Stimulated activated CD4-positive, alpha-beta T cell treated with anti-CD3 and anti-CD28 coated beads, Interleukin-12 subunit alpha, Interleukin-12 subunit beta, amount 100 ng/mL, for 48 hours (primary cell): ENCODE data around the gene ZNF423.

ENCODE experiments used
- DNase-seq, 3 donors: peaks; one replicate each; pipeline ENCODE4 v3.0.0-alpha.2; 2020; ENCODE audit warnings: low read depth in 2 of 3, low spot score in 1 of 3

The ZNF423 gene

GRCh38 chr16:49786926-49787557 lies 68.9 kb downstream of the ZNF423 start:
- no peak for DNase-seq

GRCh38 chr16:49785970-49786369 lies 69.9 kb downstream of the ZNF423 start:
- no peak for DNase-seq

GRCh38 chr16:49782405-49782804 lies 73.5 kb downstream of the ZNF423 start:
- no peak for DNase-seq

GRCh38 chr16:49781401-49781800 lies 74.5 kb downstream of the ZNF423 start:
- DNase-seq, result no peak

GRCh38 chr16:49780433-49780832 lies 75.5 kb downstream of the ZNF423 start:
- DNase-seq, result no peak

- no peak for DNase-seq
Measured at GRCh38 chr16:49779979-49780378, 75.9 kb downstream of the ZNF423 start.

GRCh38 chr16:49778202-49778930 lies 77.5 kb downstream of the ZNF423 start:
- no peak for DNase-seq

- no peak for DNase-seq
Measured at GRCh38 chr16:49776734-49777133, 79.2 kb downstream of the ZNF423 start.

- DNase-seq, result no peak
Measured at GRCh38 chr16:49776085-49776595, 79.8 kb downstream of the ZNF423 start.

GRCh38 chr16:49775581-49775980 lies 80.3 kb downstream of the ZNF423 start:
- DNase-seq, result no peak

GRCh38 chr16:49775018-49775417 lies 80.9 kb downstream of the ZNF423 start:
- no peak for DNase-seq

- no peak for DNase-seq
Measured at GRCh38 chr16:49773534-49774475, 82.1 kb downstream of the ZNF423 start.

- no peak for DNase-seq
Measured at GRCh38 chr16:49767998-49768397, 87.9 kb downstream of the ZNF423 start.

- no peak for DNase-seq
Measured at GRCh38 chr16:49767414-49767813, 88.5 kb downstream of the ZNF423 start.

- no peak for DNase-seq
Measured at GRCh38 chr16:49766225-49766624, 89.7 kb downstream of the ZNF423 start.

GRCh38 chr16:49763826-49764225 lies 92.1 kb downstream of the ZNF423 start:
- no peak for DNase-seq

- no peak for DNase-seq
Measured at GRCh38 chr16:49760815-49761214, 95.1 kb downstream of the ZNF423 start.

GRCh38 chr16:49757559-49758069 lies 98.3 kb downstream of the ZNF423 start:
- DNase-seq, result no peak

- no peak for DNase-seq
Measured at GRCh38 chr16:49756775-49757558, 98.9 kb downstream of the ZNF423 start.

GRCh38 chr16:49755716-49756505 lies 100.0 kb downstream of the ZNF423 start:
- no peak for DNase-seq
